ENCODE measurements around the gene SDF4.
A peak's percentile ranks its signal among the peaks of the same experiment; 100 is the strongest.

Gene SDF4

DNA sequence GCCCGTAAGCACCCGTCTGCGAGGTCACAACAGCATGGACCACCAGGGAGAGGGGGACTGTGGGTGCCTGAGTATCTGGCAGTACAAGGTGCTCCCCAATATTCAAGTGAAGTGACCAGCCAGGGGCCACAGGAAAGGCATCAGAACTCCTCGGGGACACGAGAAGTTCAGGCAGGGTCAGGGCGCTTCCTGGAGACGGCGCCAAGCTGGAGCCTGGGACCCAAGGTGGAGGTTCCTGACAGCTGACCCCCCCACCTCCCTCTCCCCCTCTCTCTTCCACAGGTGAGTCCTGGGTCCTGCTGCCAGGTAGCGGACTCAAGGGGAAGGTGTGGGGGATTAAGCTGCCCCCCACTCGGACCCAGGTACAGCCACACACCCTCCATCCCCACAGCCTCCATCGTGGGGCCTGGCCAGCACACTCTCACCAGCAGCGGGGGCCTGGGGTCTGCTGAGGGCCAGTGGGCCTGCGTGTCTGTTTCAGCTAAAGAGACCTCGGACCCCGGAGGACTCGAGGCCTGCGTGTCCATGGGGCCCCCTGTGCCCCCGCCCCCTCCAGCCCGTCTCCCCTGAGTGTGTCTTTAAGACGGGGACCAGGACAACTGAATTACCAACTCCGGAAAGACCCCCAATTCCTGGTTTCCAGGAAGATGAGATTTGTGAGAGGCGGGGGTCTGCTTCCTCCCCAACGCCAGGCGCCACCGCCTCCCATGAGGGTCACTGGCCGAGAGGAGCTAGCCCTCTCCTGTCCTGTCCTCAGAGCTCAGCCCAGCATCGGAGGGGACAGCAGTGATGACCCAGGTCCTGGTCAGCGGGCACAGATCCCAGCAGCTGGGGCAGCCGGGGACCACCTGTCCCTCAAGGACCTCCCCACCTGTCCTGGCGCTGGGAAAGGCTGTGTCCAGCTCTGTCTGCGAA lies 31.6 kb downstream of the SDF4 start:
- Histone ChIP-seq H3K9me3 (ENCODE audit: severe bottlenecking) (no peaks in the 10 kb centered on the region), H3K27me3 (ENCODE audit: insufficient read depth, low read depth, severe bottlenecking) (no peaks in the 10 kb centered on the region), H3K4me3 (ENCODE audit: low read depth, low read length) (no peak overlapping the region), H3K36me3 (no peaks in the 10 kb centered on the region), H3K27ac (no peak overlapping the region)
- TF ChIP-seq, protein P1, sequence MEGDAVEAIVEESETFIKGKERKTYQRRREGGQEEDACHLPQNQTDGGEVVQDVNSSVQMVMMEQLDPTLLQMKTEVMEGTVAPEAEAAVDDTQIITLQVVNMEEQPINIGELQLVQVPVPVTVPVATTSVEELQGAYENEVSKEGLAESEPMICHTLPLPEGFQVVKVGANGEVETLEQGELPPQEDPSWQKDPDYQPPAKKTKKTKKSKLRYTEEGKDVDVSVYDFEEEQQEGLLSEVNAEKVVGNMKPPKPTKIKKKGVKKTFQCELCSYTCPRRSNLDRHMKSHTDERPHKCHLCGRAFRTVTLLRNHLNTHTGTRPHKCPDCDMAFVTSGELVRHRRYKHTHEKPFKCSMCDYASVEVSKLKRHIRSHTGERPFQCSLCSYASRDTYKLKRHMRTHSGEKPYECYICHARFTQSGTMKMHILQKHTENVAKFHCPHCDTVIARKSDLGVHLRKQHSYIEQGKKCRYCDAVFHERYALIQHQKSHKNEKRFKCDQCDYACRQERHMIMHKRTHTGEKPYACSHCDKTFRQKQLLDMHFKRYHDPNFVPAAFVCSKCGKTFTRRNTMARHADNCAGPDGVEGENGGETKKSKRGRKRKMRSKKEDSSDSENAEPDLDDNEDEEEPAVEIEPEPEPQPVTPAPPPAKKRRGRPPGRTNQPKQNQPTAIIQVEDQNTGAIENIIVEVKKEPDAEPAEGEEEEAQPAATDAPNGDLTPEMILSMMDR (IDR thresholded peaks at IDR 0.05; ENCODE audit: low read depth, low read length), result no peak
- no peak for DNase-seq

DNA sequence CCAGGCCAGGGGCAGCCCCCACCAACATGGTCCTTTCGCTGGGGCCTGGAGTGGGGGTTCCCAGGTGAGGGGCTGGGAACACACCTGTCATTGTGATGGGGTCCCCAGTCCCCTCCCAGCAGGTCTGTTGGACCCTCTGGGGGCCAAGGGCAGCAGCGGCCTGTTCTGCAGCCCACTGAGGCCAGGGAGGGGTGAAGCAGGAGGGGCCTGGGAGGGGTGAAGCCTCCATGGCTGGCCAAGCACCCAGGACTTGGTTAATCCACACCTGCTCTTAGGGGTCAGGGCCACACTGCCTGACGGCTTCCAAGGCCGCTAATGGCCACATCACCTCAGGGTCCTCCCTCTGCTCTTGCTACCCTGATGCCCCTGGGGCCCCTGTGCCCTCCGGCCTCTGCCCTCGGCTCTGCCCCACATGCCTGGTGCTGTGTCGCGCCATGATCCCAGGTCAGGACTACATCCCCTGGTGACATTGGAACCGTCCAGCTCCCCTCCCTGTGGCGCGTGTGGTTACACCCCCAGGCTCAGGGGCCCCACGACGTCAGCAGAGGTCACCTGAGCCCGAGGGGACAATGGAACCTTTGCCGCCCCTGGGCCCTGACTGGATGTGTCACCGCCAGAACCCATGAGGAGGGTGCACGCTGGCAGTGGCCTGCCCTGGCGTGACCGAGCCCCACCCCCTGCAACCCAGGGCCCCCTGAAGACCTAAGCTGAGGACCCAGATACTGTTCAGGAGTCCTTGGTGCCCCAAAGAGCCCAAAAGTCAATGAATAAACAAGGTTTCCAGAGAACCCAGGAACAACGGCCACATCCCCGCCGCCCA lies 32.5 kb downstream of the SDF4 start:
- no peaks in the 10 kb centered on the region for H3K36me3 ChIP-seq
- TF ChIP-seq, protein P1 (IDR thresholded peaks at IDR 0.05; ENCODE audit: low read depth, low read length), result no peak
- no peaks in the 10 kb centered on the region for H3K27me3 ChIP-seq (ENCODE audit: insufficient read depth, low read depth, severe bottlenecking)
- H3K27ac ChIP-seq, result no peak overlapping the region
- no peak overlapping the region for H3K4me3 ChIP-seq (ENCODE audit: low read depth, low read length)
- no peak for DNase-seq
- peaks cover 7% of the 10 kb centered on the region for H3K9me3 ChIP-seq (ENCODE audit: severe bottlenecking)

DNA sequence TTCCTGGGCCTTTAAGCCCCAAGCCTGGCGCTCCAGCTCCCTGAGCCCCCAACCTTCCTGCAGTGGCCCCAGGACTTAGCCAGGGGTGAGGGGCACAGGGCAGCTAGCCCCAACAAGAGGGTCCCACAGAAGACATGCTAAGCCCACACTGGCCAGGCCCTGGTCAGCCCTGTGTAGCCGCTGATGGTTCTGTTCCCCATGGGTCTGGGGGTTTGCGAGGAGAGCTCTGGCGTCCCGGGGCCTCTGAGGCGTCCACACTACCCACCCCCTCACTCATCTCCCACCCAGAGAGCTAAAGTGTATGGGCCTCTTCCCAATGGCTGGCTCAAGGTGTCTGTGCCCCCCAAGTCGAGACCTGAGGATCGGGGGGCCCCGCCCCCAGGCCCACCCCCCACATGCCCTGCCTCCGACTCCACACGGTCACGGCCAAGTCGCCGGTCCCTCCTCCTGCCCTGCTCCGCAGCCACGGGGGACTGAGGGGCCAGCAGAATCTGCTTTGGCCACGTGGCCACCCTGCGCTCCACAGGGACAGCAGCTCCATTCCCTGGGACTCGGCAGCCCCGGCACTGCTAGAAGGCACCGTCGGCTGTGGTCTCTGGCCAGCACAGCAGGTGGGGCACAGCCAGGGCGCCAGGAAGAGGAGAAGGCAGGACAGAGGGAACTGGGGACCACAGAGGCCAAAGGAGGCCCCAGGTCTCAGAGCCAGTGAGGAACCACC lies 33.2 kb downstream of the SDF4 start:
- H3K36me3 ChIP-seq, result no peaks in the 10 kb centered on the region
- H3K4me3 ChIP-seq (ENCODE audit: low read depth, low read length), result no peak overlapping the region
- TF ChIP-seq, protein P1 (IDR thresholded peaks at IDR 0.05; ENCODE audit: low read depth, low read length), result no peak
- H3K9me3 ChIP-seq (ENCODE audit: severe bottlenecking), result peaks cover 9% of the 10 kb centered on the region
- no peaks in the 10 kb centered on the region for H3K27me3 ChIP-seq (ENCODE audit: insufficient read depth, low read depth, severe bottlenecking)
- no peak overlapping the region for H3K27ac ChIP-seq
- no peak for DNase-seq

DNA sequence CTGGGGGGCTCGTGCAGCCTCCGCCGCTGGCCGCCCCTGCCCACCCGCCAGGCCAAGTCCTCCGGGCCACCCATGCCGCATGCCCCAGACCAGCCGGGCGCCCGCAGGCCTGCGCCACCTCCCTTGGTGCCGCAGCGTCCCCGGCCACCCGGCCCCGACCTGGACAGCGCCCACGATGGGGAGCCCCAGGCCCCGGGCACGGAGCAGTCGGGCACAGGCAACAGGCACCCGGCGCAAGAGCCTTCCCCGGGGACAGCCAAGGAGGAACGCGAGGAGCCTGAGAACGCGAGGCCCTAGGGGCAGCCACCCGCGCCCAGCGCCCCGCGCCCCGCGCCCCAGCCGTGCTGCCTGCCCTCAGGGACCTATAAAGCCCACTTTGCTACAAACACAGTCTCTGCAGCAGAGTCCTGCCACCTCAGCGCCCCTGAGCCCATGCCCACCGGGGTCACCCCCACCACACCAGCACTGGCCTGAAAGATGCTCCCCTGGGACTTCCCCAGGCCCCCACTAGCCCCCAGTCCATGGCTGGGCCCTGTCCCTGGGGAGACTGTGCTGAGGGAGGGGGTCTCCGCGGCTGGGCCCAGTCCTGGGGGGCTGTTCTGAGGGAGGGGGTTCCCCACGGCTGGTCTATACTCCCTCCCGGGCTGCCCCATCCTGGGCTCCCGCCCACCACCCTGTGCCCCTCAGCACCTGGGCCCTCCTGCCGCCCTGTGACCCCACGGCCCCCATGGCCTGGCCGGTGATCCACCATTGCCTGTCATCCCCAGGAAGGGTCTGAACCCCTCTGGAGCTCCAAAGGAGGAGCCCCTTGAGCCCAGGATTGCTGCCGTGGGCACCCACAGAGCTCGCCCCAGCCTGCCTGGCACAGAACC lies 34.0 kb downstream of the SDF4 start:
- Histone ChIP-seq H3K9me3 (ENCODE audit: severe bottlenecking) (peaks cover 9% of the 10 kb centered on the region), H3K27me3 (ENCODE audit: insufficient read depth, low read depth, severe bottlenecking) (no peaks in the 10 kb centered on the region), H3K4me3 (ENCODE audit: low read depth, low read length) (no peak overlapping the region), H3K27ac (peak overlapping the region; percentile 44), H3K36me3 (no peaks in the 10 kb centered on the region)
- no peak for DNase-seq
- TF ChIP-seq, protein P1 (IDR thresholded peaks at IDR 0.05; ENCODE audit: low read depth, low read length), result no peak

DNA sequence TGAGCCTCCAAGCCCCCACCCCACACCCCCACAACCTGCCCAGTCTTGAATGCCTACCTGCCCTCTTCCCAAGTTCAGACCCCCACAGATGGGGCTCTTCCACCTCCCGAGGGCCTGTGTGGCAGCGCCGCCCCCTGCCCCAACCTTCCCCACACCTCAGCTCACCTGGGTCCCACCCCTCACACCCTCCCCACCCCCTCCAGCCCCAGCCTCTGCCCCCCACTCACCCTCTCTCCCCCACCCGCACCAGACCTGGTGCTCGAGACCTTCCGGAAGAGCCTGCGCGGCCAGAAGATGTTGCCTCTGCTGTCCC lies 34.7 kb downstream of the SDF4 start:
- H3K9me3 ChIP-seq (ENCODE audit: severe bottlenecking), result peaks cover 9% of the 10 kb centered on the region
- H3K27me3 ChIP-seq (ENCODE audit: insufficient read depth, low read depth, severe bottlenecking), result no peaks in the 10 kb centered on the region
- H3K36me3 ChIP-seq, result no peaks in the 10 kb centered on the region
- DNase-seq, result no peak
- H3K4me3 ChIP-seq (ENCODE audit: low read depth, low read length), result no peak overlapping the region
- H3K27ac ChIP-seq, result peak overlapping the region; percentile 55
- TF ChIP-seq, protein P1 (IDR thresholded peaks at IDR 0.05; ENCODE audit: low read depth, low read length), result no peak
